Mesenchymal stem cell (in vitro differentiated cells and primary cell): Measurements from ENCODE around the gene PDK1.
"Not testable (repeated sequence)": the region's sequence is repeated elsewhere in the genome, so short reads cannot be mapped to it uniquely, and the experiment has no call there.

Experiments
- DNase-seq: peaks from one replicate; pipeline ENCODE4 v3.0.0-alpha.2; 2013
- H2AFZ ChIP-seq: one replicate; pipeline ENCODE4 v1.6.1; 2013; ENCODE audit warnings: low read depth, mild to moderate bottlenecking, control low read depth, inconsistent platforms, low read length, moderate library complexity
- H2AK5ac ChIP-seq: 2 replicates; pipeline ENCODE4 v1.6.1; 2013; ENCODE audit warnings: low read length, moderate library complexity, mild to moderate bottlenecking, inconsistent platforms; ENCODE audit not compliant: severe bottlenecking
- H2BK120ac ChIP-seq: one replicate; pipeline ENCODE4 v1.6.1; 2013; ENCODE audit warnings: low read depth, mild to moderate bottlenecking, inconsistent platforms, low read length, moderate library complexity
- H2BK12ac ChIP-seq, 2 experiments: one replicate each; pipeline ENCODE4 v1.6.1; 2013; ENCODE audit warnings: inconsistent platforms in 2 of 2, low read length in 2 of 2, mild to moderate bottlenecking in 2 of 2, moderate library complexity in 2 of 2, control low read depth in 1 of 2
- H2BK15ac ChIP-seq: one replicate; pipeline ENCODE4 v1.6.1; 2013; ENCODE audit warnings: mild to moderate bottlenecking, low read depth, inconsistent platforms; ENCODE audit not compliant: poor library complexity, severe bottlenecking
- H2BK5ac ChIP-seq: 2 replicates; pipeline ENCODE4 v1.6.1; 2013; ENCODE audit warnings: low read depth, mild to moderate bottlenecking, low read length, control low read depth, inconsistent platforms; ENCODE audit not compliant: poor library complexity, severe bottlenecking
- H3K14ac ChIP-seq, 2 experiments: one replicate each; pipeline ENCODE4 v1.6.1; 2013; ENCODE audit warnings: inconsistent platforms in 2 of 2, low read length in 2 of 2, control low read depth in 1 of 2, mild to moderate bottlenecking in 1 of 2, moderate library complexity in 1 of 2
- H3K18ac ChIP-seq, 2 experiments: one replicate each; pipeline ENCODE4 v1.6.1; 2013; ENCODE audit warnings: inconsistent platforms in 2 of 2, low read length in 2 of 2, control low read depth in 1 of 2, low read depth in 1 of 2, mild to moderate bottlenecking in 1 of 2
- H3K23ac ChIP-seq, 2 experiments: one replicate each; pipeline ENCODE4 v1.6.1; 2013; ENCODE audit warnings: inconsistent platforms in 2 of 2, low read length in 2 of 2, mild to moderate bottlenecking in 2 of 2, moderate library complexity in 2 of 2, control low read depth in 1 of 2
- H3K27ac ChIP-seq: 2 replicates; pipeline ENCODE4 v1.5.1; 2013; ENCODE audit warnings: mild to moderate bottlenecking, moderate library complexity, low read length, control low read depth, inconsistent platforms; ENCODE audit not compliant: poor library complexity, severe bottlenecking
- H3K27me3 ChIP-seq, 2 experiments: 2 replicates each; pipeline versions ENCODE4 v1.6.1 to v1.7.0; 2013; ENCODE audit warnings: low read length in 2 of 2, mild to moderate bottlenecking in 2 of 2, moderate library complexity in 2 of 2, control low read depth in 1 of 2, inconsistent platforms in 1 of 2; ENCODE audit not compliant: control insufficient read depth in 1 of 2, insufficient read depth in 1 of 2
- H3K36me3 ChIP-seq, 2 experiments: 2 replicates each; pipeline versions ENCODE4 v1.6.1 to v1.7.0; 2013; ENCODE audit warnings: low read length in 2 of 2, control low read depth in 1 of 2, inconsistent platforms in 1 of 2, low read depth in 1 of 2, mild to moderate bottlenecking in 1 of 2; ENCODE audit not compliant: insufficient read depth in 2 of 2, control insufficient read depth in 1 of 2
- H3K4ac ChIP-seq, 2 experiments: one replicate each; pipeline ENCODE4 v1.6.1; 2013; ENCODE audit warnings: inconsistent platforms in 2 of 2, low read length in 2 of 2, mild to moderate bottlenecking in 2 of 2, moderate library complexity in 2 of 2, control low read depth in 1 of 2, low read depth in 1 of 2
- H3K4me1 ChIP-seq: 2 replicates; pipeline ENCODE4 v1.6.1; 2013; ENCODE audit warnings: low read depth, low read length, control low read depth; ENCODE audit not compliant: control insufficient read depth, insufficient read depth
- H3K4me2 ChIP-seq: 2 replicates; pipeline ENCODE4 v1.6.1; 2013; ENCODE audit warnings: low read length, mild to moderate bottlenecking, inconsistent platforms; ENCODE audit not compliant: poor library complexity, severe bottlenecking
- H3K4me3 ChIP-seq, 2 experiments: 2 replicates each; pipeline versions ENCODE4 v1.5.1 to v1.7.0; 2013; ENCODE audit warnings: low read length in 2 of 2, mild to moderate bottlenecking in 2 of 2, control low read depth in 1 of 2, low read depth in 1 of 2; ENCODE audit not compliant: insufficient read depth in 1 of 2
- H3K79me1 ChIP-seq: replicated peaks from 2 replicates; pipeline ENCODE4 v1.6.1; 2013; ENCODE audit warnings: mild to moderate bottlenecking, control low read depth, low read length, inconsistent platforms; ENCODE audit not compliant: poor library complexity, severe bottlenecking
- H3K9ac ChIP-seq: 2 replicates; pipeline ENCODE4 v1.7.0; 2013; ENCODE audit warnings: mild to moderate bottlenecking, low read length, moderate library complexity
- H3K9me3 ChIP-seq: 2 replicates; pipeline ENCODE4 v1.7.0; 2013; ENCODE audit warnings: mild to moderate bottlenecking, low read length; ENCODE audit not compliant: control insufficient read depth
- H4K8ac ChIP-seq: one replicate; pipeline ENCODE4 v1.6.1; 2013; ENCODE audit warnings: inconsistent platforms, mild to moderate bottlenecking, low read length, moderate library complexity
- H4K91ac ChIP-seq: one replicate; pipeline ENCODE4 v1.6.1; 2013; ENCODE audit warnings: mild to moderate bottlenecking, low read length, inconsistent platforms
- WGBS: methylation state at CpG from one replicate; pipeline ENCODE4 v1.1.7; 2013; ENCODE audit warnings: mixed read lengths; 5-methylcytosine and 5-hydroxymethylcytosine counted together

The PDK1 gene

GRCh38 chr2:172533687-172534086 is 22.2 kb upstream of the PDK1 start:
- H3K14ac ChIP-seq: no peak overlapping the region
- no peak overlapping the region for H3K4ac ChIP-seq
- peaks cover 0 to 3% of the 10 kb centered on the region in 2 experiments for H3K27me3 ChIP-seq
- H4K91ac ChIP-seq: no peak overlapping the region
- H4K8ac ChIP-seq: no peak overlapping the region
- no peak overlapping the region for H2BK120ac ChIP-seq
- no peak overlapping the region for H3K9ac ChIP-seq
- H2BK5ac ChIP-seq: no peak overlapping the region
- no peaks in the 10 kb centered on the region for H3K79me1 ChIP-seq
- no peak overlapping the region for H3K4me2 ChIP-seq
- H3K18ac ChIP-seq: no peak overlapping the region
- no peak overlapping the region for H2BK12ac ChIP-seq
- no peak overlapping the region for H3K4me3 ChIP-seq
- H3K4me1 ChIP-seq: no peaks in the 10 kb centered on the region
- peaks cover 9% of the 10 kb centered on the region for H3K9me3 ChIP-seq
- H2AK5ac ChIP-seq: no peak overlapping the region
- H2AFZ ChIP-seq: no peak overlapping the region
- no peak overlapping the region for H2BK15ac ChIP-seq
- DNase-seq: no peak
- no peak overlapping the region for H3K27ac ChIP-seq
- WGBS: 100% methylated on average over 1 of the region's 1 CpG
- no peak overlapping the region for H3K23ac ChIP-seq
- H3K36me3 ChIP-seq: no peaks in the 10 kb centered on the region

GRCh38 chr2:172535119-172535518 is 20.8 kb upstream of the PDK1 start:
- H2BK5ac ChIP-seq: no peak overlapping the region
- no peak overlapping the region for H3K14ac ChIP-seq
- no peak overlapping the region for H3K23ac ChIP-seq
- H3K4me1 ChIP-seq: no peaks in the 10 kb centered on the region
- no peak overlapping the region for H2AFZ ChIP-seq
- no peak overlapping the region for H4K8ac ChIP-seq
- H3K79me1 ChIP-seq: no peaks in the 10 kb centered on the region
- H3K36me3 ChIP-seq: no peaks in the 10 kb centered on the region
- no peak overlapping the region for H3K4me3 ChIP-seq
- no peak for DNase-seq
- no peak overlapping the region for H2BK12ac ChIP-seq
- no peak overlapping the region for H3K18ac ChIP-seq
- H3K27ac ChIP-seq: no peak overlapping the region
- 88% methylated on average over 3 of the region's 3 CpGs for WGBS
- no peak overlapping the region for H4K91ac ChIP-seq
- no peak overlapping the region for H3K9ac ChIP-seq
- H3K4ac ChIP-seq: no peak overlapping the region
- H2AK5ac ChIP-seq: no peak overlapping the region
- H3K27me3 ChIP-seq: peaks cover 0 to 3% of the 10 kb centered on the region in 2 experiments
- no peak overlapping the region for H2BK120ac ChIP-seq
- peaks cover 18% of the 10 kb centered on the region for H3K9me3 ChIP-seq
- no peak overlapping the region for H3K4me2 ChIP-seq
- no peak overlapping the region for H2BK15ac ChIP-seq

- not testable (repeated sequence) for H2BK5ac ChIP-seq, DNase-seq, H2AFZ ChIP-seq, H3K18ac ChIP-seq, H4K8ac ChIP-seq, H4K91ac ChIP-seq, H3K4me2 ChIP-seq, H3K4me3 ChIP-seq, H2AK5ac ChIP-seq, H3K79me1 ChIP-seq, H3K36me3 ChIP-seq, H3K23ac ChIP-seq, H3K27ac ChIP-seq, H3K4me1 ChIP-seq, H3K4ac ChIP-seq, H3K27me3 ChIP-seq, H3K9ac ChIP-seq, H2BK120ac ChIP-seq, H2BK12ac ChIP-seq, H3K14ac ChIP-seq, H2BK15ac ChIP-seq
- no CpG with 5 or more reads among the region's 37 CpGs for whole genome bisulfite sequencing
- peaks cover 24% of the 10 kb centered on the region for H3K9me3 ChIP-seq
These were observed 18.0 kb upstream of the PDK1 start for GRCh38 chr2:172537851-172538250.

GRCh38 chr2:172539767-172540166 is 16.1 kb upstream of the PDK1 start:
- Histone ChIP-seq H3K9me3 (peaks cover 18% of the 10 kb centered on the region), H2BK15ac (no peak overlapping the region), H2AK5ac (no peak overlapping the region), H2BK12ac (no peak overlapping the region), H3K4ac (no peak overlapping the region), H3K4me2 (no peak overlapping the region), H3K4me1 (no peaks in the 10 kb centered on the region), H3K79me1 (no peaks in the 10 kb centered on the region), H3K23ac (no peak overlapping the region), H2AFZ (no peak overlapping the region), H3K14ac (no peak overlapping the region), H4K91ac (no peak overlapping the region), H4K8ac (no peak overlapping the region), H2BK120ac (no peak overlapping the region), H3K9ac (no peak overlapping the region), H2BK5ac (no peak overlapping the region), H3K4me3 (no peak overlapping the region), H3K18ac (no peak overlapping the region), H3K27ac (no peak overlapping the region), H3K36me3 (no peaks in the 10 kb centered on the region), H3K27me3 (no peaks in the 10 kb centered on the region)
- WGBS: 82% methylated on average over 3 of the region's 4 CpGs
- DNase-seq: no peak
